22Rv1 (cell line): Measurements from ENCODE around the gene IL20RA.

Experiments
- ZFX ChIP-seq: fragments of 450-650 bp; IDR thresholded peaks from 2 replicates; pipeline ENCODE4 v1.6.1; 2017; ENCODE audit warnings: antibody characterized with exemption, borderline replicate concordance
- TF ChIP-seq, protein P1 (sequence below): fragments of 450-650 bp; IDR thresholded peaks from 2 replicates; pipeline ENCODE4 v1.5.1; 2017; ENCODE audit warnings: mild to moderate bottlenecking

DNA sequence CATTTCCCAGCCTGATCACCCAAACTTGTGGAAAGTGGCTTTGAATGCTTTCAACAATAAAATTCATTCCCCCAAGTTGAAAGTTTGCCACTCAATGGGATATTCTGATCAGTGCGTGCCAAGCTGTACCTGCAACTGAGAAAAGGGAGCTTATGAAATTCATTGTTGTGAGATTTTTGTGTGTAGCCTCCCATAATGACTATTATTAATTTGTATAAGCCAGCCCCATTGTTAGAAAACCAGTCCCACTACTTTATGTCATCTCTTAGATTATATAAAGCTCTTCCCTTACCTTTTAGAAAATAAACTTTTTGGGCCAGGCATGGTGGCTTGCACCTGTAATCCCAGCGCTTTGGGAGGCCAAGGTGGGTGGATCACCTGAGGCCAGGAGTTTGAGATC lies 15.9 kb downstream of the IL20RA start:
- TF ChIP-seq, protein P1, sequence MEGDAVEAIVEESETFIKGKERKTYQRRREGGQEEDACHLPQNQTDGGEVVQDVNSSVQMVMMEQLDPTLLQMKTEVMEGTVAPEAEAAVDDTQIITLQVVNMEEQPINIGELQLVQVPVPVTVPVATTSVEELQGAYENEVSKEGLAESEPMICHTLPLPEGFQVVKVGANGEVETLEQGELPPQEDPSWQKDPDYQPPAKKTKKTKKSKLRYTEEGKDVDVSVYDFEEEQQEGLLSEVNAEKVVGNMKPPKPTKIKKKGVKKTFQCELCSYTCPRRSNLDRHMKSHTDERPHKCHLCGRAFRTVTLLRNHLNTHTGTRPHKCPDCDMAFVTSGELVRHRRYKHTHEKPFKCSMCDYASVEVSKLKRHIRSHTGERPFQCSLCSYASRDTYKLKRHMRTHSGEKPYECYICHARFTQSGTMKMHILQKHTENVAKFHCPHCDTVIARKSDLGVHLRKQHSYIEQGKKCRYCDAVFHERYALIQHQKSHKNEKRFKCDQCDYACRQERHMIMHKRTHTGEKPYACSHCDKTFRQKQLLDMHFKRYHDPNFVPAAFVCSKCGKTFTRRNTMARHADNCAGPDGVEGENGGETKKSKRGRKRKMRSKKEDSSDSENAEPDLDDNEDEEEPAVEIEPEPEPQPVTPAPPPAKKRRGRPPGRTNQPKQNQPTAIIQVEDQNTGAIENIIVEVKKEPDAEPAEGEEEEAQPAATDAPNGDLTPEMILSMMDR: no peak
- no peak for TF ChIP-seq ZFX
